HG02852 (cell line): ENCODE measurements around the gene FOLR1.
"Not testable (repeated sequence)": the region's sequence is repeated elsewhere in the genome, so short reads cannot be mapped to it uniquely, and the experiment has no call there.

Experiments used
- ATAC-seq: cut with Tn5 transposase; IDR thresholded peaks from one replicate; pipeline ENCODE4 v1.9.1; 2021; ENCODE audit warnings: mild to moderate bottlenecking, moderate library complexity; ENCODE audit not compliant: unreplicated experiment

The FOLR1 gene

DNA sequence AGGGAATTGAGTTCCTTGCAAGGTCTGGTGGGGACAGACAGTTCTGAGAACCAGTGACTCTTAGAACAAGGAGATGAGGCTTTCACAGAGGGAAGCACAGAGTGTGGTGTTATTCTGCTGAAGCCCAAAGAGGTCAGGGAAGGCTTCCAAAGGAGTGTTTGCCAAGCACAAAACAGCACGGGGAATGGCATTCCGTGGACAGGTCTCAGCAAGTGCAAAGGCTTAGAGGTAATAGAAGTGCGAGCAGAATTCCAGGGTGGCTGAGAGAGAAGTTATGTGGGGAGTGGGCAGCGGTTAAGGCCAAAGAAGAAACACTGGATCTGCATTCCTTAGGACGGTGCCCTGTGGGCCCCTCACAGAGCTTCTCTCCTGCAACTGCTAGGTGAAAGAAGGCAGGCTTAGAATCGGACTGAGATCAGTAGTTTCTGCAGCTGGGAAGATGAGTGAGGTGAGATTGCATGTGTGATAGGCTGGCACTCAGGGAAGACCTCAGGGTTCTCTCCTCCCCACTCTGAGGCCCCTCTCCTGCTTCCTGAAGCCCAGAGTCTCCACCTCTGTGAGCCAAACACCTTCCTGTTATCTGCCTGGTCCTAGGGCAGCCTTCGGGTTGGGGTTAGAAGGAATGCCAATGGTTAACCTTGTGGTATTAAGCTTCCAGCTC, 10.9 kb upstream of the FOLR1 start:
- ATAC-seq = not testable (repeated sequence)

DNA sequence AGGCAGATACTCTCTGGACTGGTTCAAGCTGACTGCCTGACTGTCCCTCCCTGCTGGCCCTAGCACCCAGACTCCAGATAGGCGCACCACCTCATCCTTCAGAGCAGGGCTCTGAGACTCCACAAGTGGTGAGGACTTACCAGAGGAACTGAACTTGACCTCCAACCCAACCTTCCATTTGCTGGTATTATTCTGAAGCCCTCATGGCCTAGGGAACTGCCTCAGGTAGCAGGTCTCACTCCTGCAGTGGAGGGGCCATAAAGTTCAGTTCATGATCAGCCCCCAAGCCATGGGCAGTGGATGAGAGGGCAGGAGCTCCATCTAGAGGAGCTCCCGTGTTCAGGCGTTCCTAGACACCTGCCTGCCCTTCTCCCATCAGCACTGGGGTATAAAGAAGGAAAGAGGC, 10.4 kb upstream of the FOLR1 start:
- not testable (repeated sequence) for ATAC-seq

- no peak for ATAC-seq
Measured at GRCh38 chr11:72188267-72188666, 3.7 kb upstream of the FOLR1 start.

DNA sequence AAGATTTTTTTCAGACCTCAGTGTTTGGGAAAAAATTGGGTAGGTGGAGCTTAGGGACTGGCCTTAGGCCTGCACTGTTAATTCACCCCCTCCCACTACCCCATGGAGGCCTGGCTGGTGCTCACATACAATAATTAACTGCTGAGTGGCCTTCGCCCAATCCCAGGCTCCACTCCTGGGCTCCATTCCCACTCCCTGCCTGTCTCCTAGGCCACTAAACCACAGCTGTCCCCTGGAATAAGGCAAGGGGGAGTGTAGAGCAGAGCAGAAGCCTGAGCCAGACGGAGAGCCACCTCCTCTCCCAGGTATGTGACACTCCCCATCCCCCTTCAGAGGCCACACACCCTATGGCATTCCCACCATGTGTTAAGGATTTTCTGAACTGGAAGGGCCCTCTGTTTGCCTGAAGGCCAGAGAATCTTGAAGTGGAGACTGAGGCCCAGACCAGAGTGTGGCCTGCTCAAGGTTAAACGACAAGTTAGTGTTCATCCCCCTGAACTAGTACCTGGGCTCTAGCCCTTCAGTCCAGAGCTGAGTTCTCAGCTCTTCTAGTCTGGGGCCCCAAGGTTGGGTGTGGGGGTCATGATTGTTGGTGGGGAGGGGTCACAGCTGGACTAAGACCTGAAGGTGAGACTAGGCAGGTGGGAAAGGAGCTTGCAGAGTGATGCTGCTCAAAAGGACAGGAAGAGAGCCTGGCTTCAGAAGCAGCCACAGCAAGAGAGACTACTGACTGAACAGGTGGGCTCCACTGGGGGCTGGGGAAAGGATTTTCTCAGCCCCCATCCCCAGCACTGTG, 2.3 kb upstream of the FOLR1 start:
- no peak for ATAC-seq

DNA sequence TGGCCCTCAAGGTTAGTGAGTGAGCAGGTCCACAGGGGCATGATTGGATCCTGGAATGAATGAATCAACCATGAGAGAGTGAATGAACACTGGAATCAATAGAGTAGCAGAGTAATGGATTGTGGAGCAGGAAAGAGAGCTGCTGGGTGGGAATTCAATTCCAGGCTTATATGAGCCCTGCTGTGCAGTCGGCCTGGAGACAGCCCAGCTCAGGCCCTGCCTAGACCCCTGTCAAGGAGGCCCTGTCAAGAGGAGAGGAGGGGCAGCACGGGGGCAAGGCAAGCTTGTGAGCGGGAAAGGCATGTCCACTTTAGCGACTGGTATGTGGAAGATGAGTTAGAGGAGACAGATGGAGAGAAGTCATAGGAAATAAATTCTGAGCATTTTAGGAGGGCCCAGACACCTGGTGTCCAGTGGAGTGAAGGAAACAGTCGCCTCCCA, 1.3 kb upstream of the FOLR1 start:
- ATAC-seq = no peak

GRCh38 chr11:72195518-72196270, 3.8 kb downstream of the FOLR1 start:
- no peak for ATAC-seq

DNA sequence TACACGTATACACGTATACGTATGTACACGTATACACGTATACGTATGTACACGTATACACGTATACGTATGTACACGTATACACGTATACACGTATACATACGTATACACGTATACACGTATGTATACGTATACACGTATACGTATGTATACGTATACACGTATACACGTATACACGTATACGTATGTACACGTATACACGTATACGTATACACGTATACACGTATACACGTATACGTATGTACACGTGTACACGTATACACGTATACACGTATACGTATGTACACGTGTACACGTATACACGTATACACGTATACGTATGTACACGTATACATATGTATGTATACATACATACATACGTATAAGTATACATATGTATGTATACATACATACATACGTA, 9.5 kb downstream of the FOLR1 start:
- not testable (repeated sequence) for ATAC-seq

GRCh38 chr11:72202571-72202970, 10.6 kb downstream of the FOLR1 start:
- no peak for ATAC-seq

DNA sequence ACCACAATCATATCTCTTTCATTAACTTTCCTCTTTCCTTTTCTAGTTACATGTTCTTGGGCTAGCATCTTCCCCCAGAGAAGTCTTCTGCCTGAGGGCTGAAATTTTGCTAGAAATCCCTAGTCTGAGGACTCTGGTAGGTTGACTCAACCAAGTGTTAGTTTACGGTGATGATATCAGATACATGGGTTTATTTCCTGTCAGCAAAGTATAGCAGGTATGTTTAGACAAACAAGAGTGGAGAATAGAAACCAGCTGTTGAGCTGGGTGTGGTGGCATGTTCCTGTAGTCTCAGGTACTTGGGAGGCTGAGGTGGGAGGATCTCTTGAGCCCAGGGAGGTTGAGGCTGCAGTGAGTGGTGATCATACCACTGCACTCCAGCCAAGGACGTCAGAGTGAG, 11.2 kb downstream of the FOLR1 start:
- ATAC-seq = no peak

DNA sequence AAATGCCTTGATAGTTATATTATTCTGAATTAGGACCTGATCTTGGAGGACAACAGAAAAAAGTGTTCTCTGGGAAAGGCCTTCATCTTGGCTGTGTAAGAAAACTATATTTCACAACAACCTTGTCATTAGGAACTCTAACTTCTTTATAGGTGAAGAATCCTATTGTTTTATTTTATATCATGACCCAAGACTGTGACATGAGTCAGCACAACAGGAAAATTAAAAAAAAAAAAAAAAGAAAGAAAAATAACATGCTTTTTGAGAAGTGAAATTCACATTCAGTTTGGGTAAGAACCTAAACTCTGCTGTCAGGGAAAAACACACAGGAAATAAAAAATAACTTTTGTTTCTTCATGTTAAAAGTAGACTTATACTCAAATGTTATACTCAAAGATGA, 12.9 kb downstream of the FOLR1 start:
- ATAC-seq = no peak

GRCh38 chr11:72206794-72207193, 14.9 kb downstream of the FOLR1 start:
- not testable (repeated sequence) for ATAC-seq

DNA sequence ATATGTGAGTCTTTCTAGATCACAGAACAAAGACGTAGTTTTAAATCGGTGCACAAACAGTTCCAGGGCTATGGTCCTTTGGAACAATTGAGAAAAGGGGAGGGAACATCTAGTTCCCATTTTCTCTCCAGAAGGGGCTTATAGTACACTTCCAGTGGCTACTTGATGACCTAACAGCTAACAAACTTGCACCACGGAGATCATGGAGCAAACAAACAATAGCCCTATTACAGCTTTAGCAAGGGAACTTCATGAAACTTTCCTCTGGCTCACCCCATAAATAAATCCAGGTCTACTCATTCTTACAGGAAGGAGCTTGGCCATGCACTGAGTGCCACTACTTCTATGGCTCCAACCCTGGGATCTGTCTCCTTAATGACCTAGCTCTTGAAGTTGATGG, 16.3 kb downstream of the FOLR1 start:
- no peak for ATAC-seq

GRCh38 chr11:72209101-72209500, 17.2 kb downstream of the FOLR1 start:
- ATAC-seq = no peak

DNA sequence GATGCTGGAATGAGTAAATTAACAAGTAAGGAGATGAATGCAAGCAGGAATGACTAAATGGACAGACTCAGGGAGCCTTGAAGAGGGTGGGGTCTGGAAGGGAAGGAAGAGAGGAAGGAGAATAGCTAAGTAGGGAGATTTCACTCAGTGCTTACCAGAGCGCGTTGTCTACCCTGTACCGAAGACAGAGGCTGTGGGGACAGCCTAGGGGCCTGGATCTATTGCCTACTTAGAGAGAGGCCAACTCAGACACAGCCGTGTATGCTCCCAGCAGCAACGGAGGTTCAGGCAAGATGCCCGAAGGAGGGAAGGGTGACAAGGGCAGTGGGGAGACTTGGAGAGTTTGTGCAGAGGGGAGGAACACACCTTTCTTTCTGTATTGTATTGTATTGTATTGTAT, 24.7 kb downstream of the FOLR1 start, which contains the start of gene FOLR2:
TSS of gene FOLR2 (plus strand) at position 157 of the 400 bp plus-strand sequence. CDS start 1,791 bp downstream, outside the sequence.
- ATAC-seq = no peak

- ATAC-seq = no peak
Measured at GRCh38 chr11:72217841-72218240, 25.9 kb downstream of the FOLR1 start.

DNA sequence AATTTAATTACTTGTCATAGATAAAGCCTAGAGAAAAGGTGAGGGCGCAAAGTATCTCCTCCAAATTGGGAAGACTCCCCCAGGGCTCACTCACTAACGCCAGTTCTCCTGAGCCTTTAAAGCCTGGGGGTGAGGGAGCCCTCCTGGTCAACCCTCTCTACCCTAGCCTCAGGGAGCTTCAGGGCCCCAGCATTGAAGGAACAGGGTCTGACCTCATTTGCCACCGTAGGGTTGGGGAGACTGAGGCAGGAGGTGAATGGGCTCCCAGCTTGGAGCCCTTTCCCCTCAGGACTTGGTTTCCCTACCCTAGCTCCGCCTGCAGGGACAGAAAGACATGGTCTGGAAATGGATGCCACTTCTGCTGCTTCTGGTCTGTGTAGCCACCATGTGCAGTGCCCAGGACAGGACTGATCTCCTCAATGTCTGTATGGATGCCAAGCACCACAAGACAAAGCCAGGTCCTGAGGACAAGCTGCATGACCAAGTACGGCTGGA, 26.4 kb downstream of the FOLR1 start:
- ATAC-seq = no peak

- ATAC-seq = no peak
Measured at GRCh38 chr11:72220696-72221363, 28.9 kb downstream of the FOLR1 start.

DNA sequence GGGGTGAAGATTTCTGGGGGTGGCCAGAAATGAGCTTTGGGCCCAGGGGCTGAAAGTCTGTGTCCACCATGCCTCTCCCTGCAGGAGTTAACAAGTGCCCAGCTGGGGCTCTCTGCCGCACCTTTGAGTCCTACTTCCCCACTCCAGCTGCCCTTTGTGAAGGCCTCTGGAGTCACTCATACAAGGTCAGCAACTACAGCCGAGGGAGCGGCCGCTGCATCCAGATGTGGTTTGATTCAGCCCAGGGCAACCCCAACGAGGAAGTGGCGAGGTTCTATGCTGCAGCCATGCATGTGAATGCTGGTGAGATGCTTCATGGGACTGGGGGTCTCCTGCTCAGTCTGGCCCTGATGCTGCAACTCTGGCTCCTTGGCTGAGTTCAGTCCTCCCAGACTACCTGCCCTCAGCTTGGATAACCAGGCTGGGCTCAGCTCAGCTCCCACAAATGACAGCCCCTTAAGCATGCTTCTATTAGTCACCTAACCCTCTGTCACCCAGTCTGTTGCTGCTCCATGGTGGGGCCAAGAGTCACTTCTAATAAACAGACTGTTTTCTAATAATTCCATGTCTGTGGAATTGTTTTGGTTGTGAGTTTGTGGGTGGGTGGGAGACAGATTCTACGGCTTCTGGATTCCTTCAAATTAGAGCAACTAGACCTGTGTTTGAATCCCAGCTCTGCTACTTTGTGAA, 29.6 kb downstream of the FOLR1 start:
- no peak for ATAC-seq

DNA sequence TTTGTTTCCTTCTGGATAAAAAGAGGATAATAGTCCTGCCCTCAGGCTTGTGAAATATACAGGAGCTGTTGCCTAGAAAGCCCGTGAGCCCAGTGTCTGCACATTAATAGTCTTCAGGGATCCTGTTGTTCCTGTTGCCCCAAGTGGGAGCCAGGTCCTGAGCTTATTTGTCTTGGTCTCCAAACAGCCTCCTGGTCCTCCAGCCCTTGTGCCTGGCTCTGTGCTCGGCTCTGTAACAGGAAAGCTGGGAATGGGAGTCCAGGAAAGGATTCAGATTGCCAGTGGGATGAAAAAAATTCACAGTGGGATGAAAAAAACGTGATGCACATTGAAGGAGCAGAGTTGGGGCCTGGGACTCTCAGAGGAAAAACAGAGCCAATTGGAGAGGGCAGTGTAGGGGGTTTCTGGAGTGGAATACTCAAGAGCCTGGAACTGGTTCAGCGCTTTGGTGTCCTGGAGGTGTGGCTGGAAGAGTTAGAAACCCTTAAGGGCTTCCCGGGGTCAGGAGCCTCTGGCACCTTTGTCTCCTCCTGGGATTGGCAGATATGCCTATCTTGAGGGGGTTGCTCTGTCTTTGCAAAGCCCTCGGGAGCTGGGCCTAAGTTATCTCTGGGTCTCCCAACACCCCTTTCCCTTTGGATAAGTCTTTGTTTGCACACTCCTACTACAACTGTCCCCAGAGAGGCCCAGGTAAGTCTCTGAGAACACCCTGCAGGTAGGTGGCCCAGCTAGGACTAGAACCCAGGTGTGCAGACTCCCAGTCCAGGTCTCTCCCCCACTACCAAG, 30.4 kb downstream of the FOLR1 start:
- no peak for ATAC-seq
